ENCODE data around the gene TTYH2. TPM values are rescaled to one million over a fixed set of nuclear protein-coding genes. Genes with fewer than 3 reads are reported as not detected.
"Not testable (repeated sequence)": the region's sequence is repeated elsewhere in the genome, so short reads cannot be mapped to it uniquely, and the experiment has no call there.

TTYH2 gene
- total and polyA plus RNA-seq, 7 donors, result 0.89 to 16.4 (median 5.1) TPM

- H3K4me3 ChIP-seq, result no peak overlapping the region
- TF ChIP-seq, protein P1, sequence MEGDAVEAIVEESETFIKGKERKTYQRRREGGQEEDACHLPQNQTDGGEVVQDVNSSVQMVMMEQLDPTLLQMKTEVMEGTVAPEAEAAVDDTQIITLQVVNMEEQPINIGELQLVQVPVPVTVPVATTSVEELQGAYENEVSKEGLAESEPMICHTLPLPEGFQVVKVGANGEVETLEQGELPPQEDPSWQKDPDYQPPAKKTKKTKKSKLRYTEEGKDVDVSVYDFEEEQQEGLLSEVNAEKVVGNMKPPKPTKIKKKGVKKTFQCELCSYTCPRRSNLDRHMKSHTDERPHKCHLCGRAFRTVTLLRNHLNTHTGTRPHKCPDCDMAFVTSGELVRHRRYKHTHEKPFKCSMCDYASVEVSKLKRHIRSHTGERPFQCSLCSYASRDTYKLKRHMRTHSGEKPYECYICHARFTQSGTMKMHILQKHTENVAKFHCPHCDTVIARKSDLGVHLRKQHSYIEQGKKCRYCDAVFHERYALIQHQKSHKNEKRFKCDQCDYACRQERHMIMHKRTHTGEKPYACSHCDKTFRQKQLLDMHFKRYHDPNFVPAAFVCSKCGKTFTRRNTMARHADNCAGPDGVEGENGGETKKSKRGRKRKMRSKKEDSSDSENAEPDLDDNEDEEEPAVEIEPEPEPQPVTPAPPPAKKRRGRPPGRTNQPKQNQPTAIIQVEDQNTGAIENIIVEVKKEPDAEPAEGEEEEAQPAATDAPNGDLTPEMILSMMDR (IDR thresholded peaks at IDR 0.05), result no peak
- no peaks in the 10 kb centered on the region for H3K9me3 ChIP-seq
- intact Hi-C loops (cut with DNase I), result no loop called here
- no peaks in the 10 kb centered on the region for H3K36me3 ChIP-seq (ENCODE audit: insufficient read depth in 1 of 2, low read depth in 1 of 2)
- H3K27me3 ChIP-seq (ENCODE audit: insufficient read depth in 3 of 3, low read length in 2 of 3), result peaks cover 0 to 5% (median 0%) of the 10 kb centered on the region in 3 donors
- DNase-seq, result no peak
- no peak for ATAC-seq
- no peak overlapping the region for H3K27ac ChIP-seq
- H3K4me1 ChIP-seq, result no peaks in the 10 kb centered on the region
- WGBS, 3 donors, result 87 to 92% (median 92%) methylated on average over 20 of the region's 20 CpGs
Measured at GRCh38 chr17:74281799-74282198, 68.4 kb downstream of the TTYH2 start.

GRCh38 chr17:74282274-74282586 lies 68.9 kb downstream of the TTYH2 start:
- DNase-seq; H3K4me1 ChIP-seq; intact Hi-C loops (cut with DNase I); H3K4me3 ChIP-seq; H3K9me3 ChIP-seq; H3K27ac ChIP-seq; H3K36me3 ChIP-seq (ENCODE audit: insufficient read depth in 1 of 2, low read depth in 1 of 2); H3K27me3 ChIP-seq (ENCODE audit: insufficient read depth in 3 of 3, low read length in 2 of 3); ATAC-seq: not testable (repeated sequence)
- WGBS, 3 donors, result 92 to 95% (median 94%) methylated on average over 4 of the region's 4 CpGs

- intact Hi-C loops (cut with DNase I), result no loop called here
- DNase-seq, result no peak
- ATAC-seq, result no peak
- TF ChIP-seq, protein P1 (IDR thresholded peaks at IDR 0.05), result no peak
- no peak overlapping the region for H3K27ac ChIP-seq
- WGBS, 3 donors, result 70 to 77% (median 74%) methylated on average over 9 of the region's 9 CpGs
- H3K9me3 ChIP-seq, result no peaks in the 10 kb centered on the region
- H3K27me3 ChIP-seq (ENCODE audit: insufficient read depth in 3 of 3, low read length in 2 of 3), result peaks cover 0 to 5% (median 0%) of the 10 kb centered on the region in 3 donors
- H3K4me1 ChIP-seq, result no peaks in the 10 kb centered on the region
- no peak overlapping the region for H3K4me3 ChIP-seq
- no peaks in the 10 kb centered on the region for H3K36me3 ChIP-seq (ENCODE audit: insufficient read depth in 1 of 2, low read depth in 1 of 2)
Measured at GRCh38 chr17:74282587-74283370, 69.4 kb downstream of the TTYH2 start.

DNA sequence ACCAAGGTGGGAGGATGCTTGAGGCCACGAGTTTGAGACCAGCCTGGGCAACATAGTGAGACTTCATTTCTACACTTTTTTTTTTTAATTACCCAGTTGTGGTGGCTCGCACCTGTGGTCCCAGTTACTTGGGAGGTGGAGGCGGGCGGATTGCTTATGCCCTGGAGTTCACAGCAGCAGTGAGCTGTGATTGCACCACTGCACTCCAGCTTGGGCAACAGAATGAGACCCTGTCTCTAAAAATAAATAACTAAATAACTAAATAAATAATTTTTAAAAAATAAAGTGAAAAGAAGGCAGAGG lies 70.0 kb downstream of the TTYH2 start:
- H3K36me3 ChIP-seq (ENCODE audit: insufficient read depth in 1 of 2, low read depth in 1 of 2), result no peaks in the 10 kb centered on the region
- no peak overlapping the region for H3K4me3 ChIP-seq
- H3K4me1 ChIP-seq, result no peaks in the 10 kb centered on the region
- TF ChIP-seq, protein P1 (IDR thresholded peaks at IDR 0.05), result no peak
- WGBS, 3 donors, result 89 to 91% (median 90%) methylated on average over 4 of the region's 4 CpGs
- no peaks in the 10 kb centered on the region for H3K9me3 ChIP-seq
- intact Hi-C loops (cut with DNase I), result no loop called here
- DNase-seq, result no peak
- no peak for ATAC-seq
- H3K27ac ChIP-seq, result no peak overlapping the region
- H3K27me3 ChIP-seq (ENCODE audit: insufficient read depth in 3 of 3, low read length in 2 of 3), result peaks cover 0 to 5% (median 0%) of the 10 kb centered on the region in 3 donors

DNA sequence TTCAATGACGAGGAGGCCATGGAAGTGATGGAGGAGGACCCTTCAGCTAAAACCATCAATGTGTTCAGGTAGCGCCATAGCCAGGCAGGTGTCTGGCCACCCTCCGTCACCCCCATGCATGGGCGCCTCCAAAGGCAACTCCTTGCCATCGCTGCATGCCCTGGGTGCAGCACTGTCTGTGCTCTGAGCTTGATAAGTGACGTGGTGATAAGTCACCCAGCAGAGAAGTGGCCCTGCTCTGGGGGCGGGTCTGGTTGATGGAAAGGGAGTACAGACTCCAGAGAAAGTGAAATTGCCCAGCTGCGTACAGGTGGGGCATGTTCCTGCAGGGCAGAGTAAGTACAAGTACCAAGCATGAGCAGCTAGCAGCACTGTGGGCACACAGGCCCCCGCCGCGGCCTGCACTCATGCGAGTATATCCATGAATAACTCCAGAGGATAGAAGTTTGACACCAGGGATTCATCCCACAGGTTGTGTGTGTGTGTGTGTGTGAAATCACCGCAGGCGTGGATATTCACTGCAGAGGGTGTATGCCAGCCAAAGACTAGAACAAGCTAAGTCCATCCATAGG lies 73.7 kb downstream of the TTYH2 start:
- H3K27me3 ChIP-seq (ENCODE audit: insufficient read depth in 3 of 3, low read length in 2 of 3), result no peaks in the 10 kb centered on the region
- no peak for ATAC-seq
- intact Hi-C loops (cut with DNase I), result no loop called here
- no peak overlapping the region for H3K4me3 ChIP-seq
- H3K27ac ChIP-seq, result no peak overlapping the region
- DNase-seq, result no peak
- H3K36me3 ChIP-seq (ENCODE audit: insufficient read depth in 1 of 2, low read depth in 1 of 2), result no peaks in the 10 kb centered on the region
- no peaks in the 10 kb centered on the region for H3K4me1 ChIP-seq
- TF ChIP-seq, protein P1 (IDR thresholded peaks at IDR 0.05), result no peak
- H3K9me3 ChIP-seq, result no peaks in the 10 kb centered on the region
- 88 to 90% (median 89%) methylated on average over 14 of the region's 14 CpGs for WGBS, 3 donors
